GM13976 (cell line): Measurements from ENCODE around the gene LRRC27.

Experiments
- DNase-seq: peaks from one replicate; pipeline ENCODE4 v3.0.0; 2012; ENCODE audit warnings: low spot score
- in situ Hi-C: fragments of 300-500 bp; cut with MboI; formaldehyde crosslinking; loops from one replicate; pipeline ENCODE4 v1.12.0; 2022; ENCODE audit warnings: low sequenced_read_pairs, mixed read lengths, inconsistent platforms; ENCODE audit not compliant: unreplicated experiment
- TF ChIP-seq, protein P1 (sequence below): IDR thresholded peaks from 2 replicates; pipeline ENCODE4 v1.5.1; 2012; ENCODE audit warnings: borderline replicate concordance, mild to moderate bottlenecking; ENCODE audit not compliant: insufficient read depth; ENCODE audit errors: extremely low read depth, missing control alignments, control extremely low read depth

LRRC27 gene

GRCh38 chr10:132390921-132391675, 59.1 kb downstream of the LRRC27 start:
- no peak for DNase-seq
- TF ChIP-seq, protein P1, sequence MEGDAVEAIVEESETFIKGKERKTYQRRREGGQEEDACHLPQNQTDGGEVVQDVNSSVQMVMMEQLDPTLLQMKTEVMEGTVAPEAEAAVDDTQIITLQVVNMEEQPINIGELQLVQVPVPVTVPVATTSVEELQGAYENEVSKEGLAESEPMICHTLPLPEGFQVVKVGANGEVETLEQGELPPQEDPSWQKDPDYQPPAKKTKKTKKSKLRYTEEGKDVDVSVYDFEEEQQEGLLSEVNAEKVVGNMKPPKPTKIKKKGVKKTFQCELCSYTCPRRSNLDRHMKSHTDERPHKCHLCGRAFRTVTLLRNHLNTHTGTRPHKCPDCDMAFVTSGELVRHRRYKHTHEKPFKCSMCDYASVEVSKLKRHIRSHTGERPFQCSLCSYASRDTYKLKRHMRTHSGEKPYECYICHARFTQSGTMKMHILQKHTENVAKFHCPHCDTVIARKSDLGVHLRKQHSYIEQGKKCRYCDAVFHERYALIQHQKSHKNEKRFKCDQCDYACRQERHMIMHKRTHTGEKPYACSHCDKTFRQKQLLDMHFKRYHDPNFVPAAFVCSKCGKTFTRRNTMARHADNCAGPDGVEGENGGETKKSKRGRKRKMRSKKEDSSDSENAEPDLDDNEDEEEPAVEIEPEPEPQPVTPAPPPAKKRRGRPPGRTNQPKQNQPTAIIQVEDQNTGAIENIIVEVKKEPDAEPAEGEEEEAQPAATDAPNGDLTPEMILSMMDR: no peak
- in situ Hi-C loops: no loop called here

DNA sequence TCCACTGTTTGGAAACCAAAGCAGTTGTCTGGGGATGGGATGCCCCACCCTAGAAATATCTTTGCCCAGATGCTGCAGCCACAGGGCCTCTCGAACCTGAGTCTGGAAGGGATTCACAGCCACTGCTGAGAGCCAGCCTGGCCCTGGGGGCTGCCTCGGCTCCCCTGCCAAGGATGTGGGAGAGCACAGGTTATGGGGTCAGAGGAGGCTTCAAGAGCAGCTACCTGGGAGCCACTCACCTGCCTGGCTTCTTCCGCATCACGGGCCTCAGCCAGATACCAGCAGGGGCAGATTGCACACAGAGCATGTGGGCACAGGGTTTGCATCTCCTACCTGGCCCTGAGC, 59.7 kb downstream of the LRRC27 start:
- no peak for DNase-seq
- in situ Hi-C loops: no loop called here
- TF ChIP-seq, protein P1: no peak

DNA sequence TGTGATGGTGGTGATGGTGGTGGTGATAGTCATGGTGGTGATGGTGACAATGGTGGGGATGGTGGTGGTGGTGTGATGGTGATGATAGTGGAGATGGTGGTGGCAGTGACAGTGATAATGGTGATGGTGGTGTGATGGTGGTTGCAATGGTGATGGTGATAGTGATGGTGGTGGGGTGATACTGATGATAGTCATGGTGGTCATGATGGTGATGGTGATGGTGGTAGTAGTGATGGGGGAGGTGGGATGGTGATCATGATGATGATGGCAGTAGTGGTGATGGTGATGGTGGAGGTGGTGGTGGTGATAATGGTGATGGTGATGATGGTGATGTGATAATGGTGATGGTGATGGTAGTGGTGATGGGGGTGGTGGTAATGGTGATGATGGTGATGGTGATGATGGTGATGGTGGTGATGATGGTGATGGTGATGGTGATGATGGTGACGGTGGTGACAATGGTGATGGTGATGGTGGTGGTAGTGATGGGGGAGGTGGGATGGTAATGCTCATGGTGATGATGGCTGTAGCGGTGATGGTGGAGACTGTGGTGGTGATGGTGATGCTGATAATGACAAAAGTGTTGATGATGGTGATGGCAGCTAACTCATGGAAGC, 60.3 kb downstream of the LRRC27 start:
- no peak for DNase-seq
- TF ChIP-seq, protein P1: no peak
- in situ Hi-C loops: no loop called here

DNA sequence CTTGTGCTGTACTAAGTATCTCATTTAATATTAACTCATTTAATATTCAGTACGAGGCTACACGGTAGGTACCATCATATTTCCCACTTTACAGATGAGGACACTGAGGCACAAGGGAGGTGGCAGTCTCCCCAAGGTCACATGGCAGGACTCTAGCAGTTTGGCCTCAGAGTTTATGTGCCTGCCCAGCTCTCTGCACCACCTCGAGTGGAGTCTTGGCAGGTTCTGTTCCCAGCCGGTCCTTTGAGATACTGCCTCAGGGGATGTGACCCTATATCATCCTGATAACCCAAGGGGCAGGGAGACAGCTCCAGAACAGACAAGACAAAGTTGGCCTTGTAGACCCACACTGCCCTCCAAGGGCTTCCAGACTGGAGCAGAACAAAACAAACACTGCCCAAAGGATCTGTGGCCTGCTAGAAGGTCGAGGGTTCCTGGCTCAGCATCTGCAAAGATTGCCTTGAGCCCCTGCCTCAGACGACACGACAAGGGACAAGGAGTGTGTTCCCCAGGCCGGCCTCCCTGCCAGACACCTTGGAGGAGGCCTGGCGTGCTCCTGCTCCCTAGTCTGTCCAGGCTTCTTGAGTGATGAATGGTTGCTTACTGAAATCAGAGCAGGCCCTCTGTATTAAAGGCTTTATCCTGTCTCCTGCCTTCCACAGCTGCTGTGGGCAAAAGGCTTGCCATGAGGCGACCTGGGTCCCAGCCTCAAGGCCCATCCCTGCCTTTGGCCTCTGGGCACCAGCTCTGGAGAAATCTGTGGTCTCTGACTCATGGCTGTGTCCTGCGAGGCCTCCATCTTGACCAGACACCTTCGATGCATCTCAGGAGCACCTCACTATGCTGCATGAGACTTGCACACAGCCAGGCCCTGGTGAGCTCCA, 61.1 kb downstream of the LRRC27 start:
- no peak for DNase-seq
- TF ChIP-seq, protein P1: no peak
- in situ Hi-C loops: no loop called here

GRCh38 chr10:132393695-132394181, 61.7 kb downstream of the LRRC27 start:
- in situ Hi-C loops: no loop called here
- DNase-seq: no peak

DNA sequence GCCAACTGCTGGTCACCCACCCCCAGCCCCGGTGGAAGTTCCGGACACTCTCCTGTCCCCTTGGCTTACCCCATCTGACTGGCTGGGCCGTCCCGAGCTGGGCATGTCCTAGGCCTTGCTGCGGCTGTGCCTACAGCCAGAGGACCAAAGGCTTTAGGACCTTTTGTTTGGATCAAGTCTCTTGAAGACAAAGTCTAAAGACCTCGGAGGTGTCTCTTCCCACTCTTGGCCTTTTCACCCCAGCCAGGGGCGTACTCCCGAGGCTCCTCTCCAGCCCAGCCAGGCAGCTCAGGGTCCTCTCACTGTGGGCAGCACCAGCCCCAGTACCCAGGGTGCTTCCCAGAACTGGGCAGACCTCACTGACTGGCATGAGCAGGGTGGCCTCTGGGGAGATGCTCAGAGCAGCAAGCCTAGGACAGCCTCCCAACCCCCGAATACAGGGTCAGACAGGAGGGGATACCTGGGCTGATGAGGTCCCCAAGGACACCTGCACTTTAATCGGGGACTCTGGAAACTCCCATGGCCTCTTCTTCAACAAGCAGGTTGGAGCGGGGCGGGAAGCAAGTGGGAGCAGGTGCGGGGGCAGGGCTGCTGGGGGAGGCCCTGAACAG, 62.3 kb downstream of the LRRC27 start:
- no peak for DNase-seq
- in situ Hi-C loops: no loop called here
- TF ChIP-seq, protein P1: no peak

More at GRCh38 chr10:132393695-132394181, 61.7 kb downstream of the LRRC27 start:
- TF ChIP-seq, protein P1: no peak
